ENCODE data around the gene CTXN2.

DNA sequence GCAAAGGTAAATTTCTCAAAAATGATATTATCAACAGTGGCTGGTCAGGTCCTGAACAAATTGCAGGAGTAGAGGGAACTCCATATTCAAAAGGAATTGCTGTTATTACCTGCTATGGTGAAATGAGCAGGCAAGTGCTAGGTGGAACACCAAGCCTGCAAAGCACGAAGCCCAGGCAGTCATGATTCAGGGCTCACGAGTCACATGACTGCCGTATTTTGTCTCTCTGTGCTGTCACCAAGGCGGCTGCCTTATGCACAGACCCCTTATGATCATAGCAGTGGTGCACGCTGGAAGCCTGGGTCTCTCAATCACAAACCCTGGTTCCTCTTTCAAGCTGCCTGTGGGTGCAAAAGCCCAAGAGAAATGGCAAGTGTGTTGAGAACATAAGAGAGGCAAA, 39.0 kb downstream of the CTXN2 start:
- TF ChIP-seq POLR2AphosphoS5 (IDR thresholded peaks at IDR 0.05; ENCODE audit: borderline replicate concordance, low read depth, low read length) (no peak), EZH2 (IDR thresholded peaks at IDR 0.05) (no peak), FOXP2 (optimal IDR thresholded peaks at IDR 0.05; ENCODE audit: control extremely low read depth, extremely low read length, insufficient read depth) (no peak)

Measured in SK-N-MC (cell line).